GM21367 (cell line): ENCODE results near the gene PCSK6.
"Not testable (repeated sequence)": the region's sequence is repeated elsewhere in the genome, so short reads cannot be mapped to it uniquely, and the experiment has no call there.

ENCODE experiments used
- ATAC-seq: cut with Tn5 transposase; IDR thresholded peaks from one replicate; pipeline ENCODE4 v1.9.1; 2021; ENCODE audit not compliant: unreplicated experiment

Gene PCSK6

GRCh38 chr15:101463696-101464095, 25.8 kb downstream of the PCSK6 start:
- not testable (repeated sequence) for ATAC-seq

GRCh38 chr15:101463270-101463669, 26.2 kb downstream of the PCSK6 start:
- ATAC-seq = no peak

GRCh38 chr15:101461097-101461496, 28.4 kb downstream of the PCSK6 start:
- no peak for ATAC-seq

GRCh38 chr15:101459579-101460300, 29.8 kb downstream of the PCSK6 start:
- ATAC-seq = no peak

GRCh38 chr15:101458908-101459578, 30.5 kb downstream of the PCSK6 start:
- no peak for ATAC-seq

GRCh38 chr15:101458158-101458900, 31.2 kb downstream of the PCSK6 start:
- no peak for ATAC-seq

- no peak for ATAC-seq
Measured at GRCh38 chr15:101457696-101458095, 31.8 kb downstream of the PCSK6 start.

- ATAC-seq = no peak
Measured at GRCh38 chr15:101456057-101456739, 33.3 kb downstream of the PCSK6 start.

- ATAC-seq = no peak
Measured at GRCh38 chr15:101455291-101456025, 34.0 kb downstream of the PCSK6 start.

- not testable (repeated sequence) for ATAC-seq
Measured at GRCh38 chr15:101454781-101455180, 34.7 kb downstream of the PCSK6 start.

- no peak for ATAC-seq
Measured at GRCh38 chr15:101454365-101454764, 35.1 kb downstream of the PCSK6 start.

- ATAC-seq = no peak
Measured at GRCh38 chr15:101453123-101454120, 36.1 kb downstream of the PCSK6 start.

- ATAC-seq = no peak
Measured at GRCh38 chr15:101452572-101452971, 36.9 kb downstream of the PCSK6 start.

- ATAC-seq = no peak
Measured at GRCh38 chr15:101451846-101452245, 37.7 kb downstream of the PCSK6 start.

GRCh38 chr15:101451266-101451799, 38.2 kb downstream of the PCSK6 start:
- ATAC-seq = no peak

GRCh38 chr15:101450403-101451265, 38.9 kb downstream of the PCSK6 start:
- no peak for ATAC-seq

GRCh38 chr15:101449471-101450402, 39.8 kb downstream of the PCSK6 start:
- no peak for ATAC-seq
